ENCODE results near the gene PITPNM3. TPM values are rescaled to one million over a fixed set of nuclear protein-coding genes. Genes with fewer than 3 reads are reported as not detected.

The PITPNM3 gene
- total RNA-seq, 1 donor from 2014 or later: 20.1 TPM

- ATAC-seq: no peak
These were observed 95.7 kb downstream of the PITPNM3 start for GRCh38 chr17:6460531-6461161.

- ATAC-seq: no peak
These were observed 97.8 kb downstream of the PITPNM3 start for GRCh38 chr17:6458460-6458950.

GRCh38 chr17:6457688-6458459 lies 98.5 kb downstream of the PITPNM3 start:
- ATAC-seq: peak; percentile 62

- peak; percentile 58 for ATAC-seq
These were observed 99.3 kb downstream of the PITPNM3 start for GRCh38 chr17:6456914-6457687.

GRCh38 chr17:6456321-6456720 lies 100.0 kb downstream of the PITPNM3 start:
- no peak for ATAC-seq

GRCh38 chr17:6455321-6455705 lies 101.0 kb downstream of the PITPNM3 start:
- ATAC-seq: peak; percentile 63

GRCh38 chr17:6454495-6455320 lies 101.6 kb downstream of the PITPNM3 start:
- no peak for ATAC-seq

GRCh38 chr17:6453279-6454024 lies 102.9 kb downstream of the PITPNM3 start:
- no peak for ATAC-seq

GRCh38 chr17:6452471-6453266 lies 103.7 kb downstream of the PITPNM3 start:
- no peak for ATAC-seq

- ATAC-seq: no peak
These were observed 105.2 kb downstream of the PITPNM3 start for GRCh38 chr17:6450926-6451832.

- ATAC-seq: no peak
These were observed 107.0 kb downstream of the PITPNM3 start for GRCh38 chr17:6449307-6449706.

- no peak for ATAC-seq
These were observed 107.9 kb downstream of the PITPNM3 start for GRCh38 chr17:6448473-6448872.

- no peak for ATAC-seq
These were observed 109.7 kb downstream of the PITPNM3 start for GRCh38 chr17:6446516-6447100.

GRCh38 chr17:6444571-6445335 lies 111.6 kb downstream of the PITPNM3 start:
- peak; percentile 5 for ATAC-seq

- peak; percentile 95 for ATAC-seq
These were observed 112.4 kb downstream of the PITPNM3 start, which contains the start of gene PIMREG for GRCh38 chr17:6443692-6444570. Gene PIMREG (plus strand): TSS chr17:6444455. CDS start chr17:6445111, 656 bp downstream.

GRCh38 chr17:6442775-6443174 lies 113.6 kb downstream of the PITPNM3 start:
- ATAC-seq: no peak

- no peak for ATAC-seq
These were observed 116.4 kb downstream of the PITPNM3 start for GRCh38 chr17:6439951-6440350.

Data from esophagus mucosa (tissue), 1 donor.